DND-41 (cell line): ENCODE results near the gene TMEM74B.

Source experiments
- ATAC-seq: fragments of 200-7000 bp; cut with Tn5 transposase; 3 replicates; pipeline ENCODE4 v1.9.1; 2021; ENCODE audit warnings: low read depth; ENCODE audit not compliant: insufficient read depth
- DNase-seq: peaks from one replicate; pipeline ENCODE4 v3.0.0-alpha.2; 2020
- H2AFZ ChIP-seq: 2 replicates; pipeline ENCODE4 v1.6.0; 2012; ENCODE audit warnings: low read depth, low read length
- H3K27ac ChIP-seq: 2 replicates; pipeline ENCODE4 v1.5.1; 2012; ENCODE audit warnings: low read length, inconsistent platforms
- H3K27me3 ChIP-seq: fragments of 200-600 bp; sonication (generic); 2 replicates; pipeline ENCODE4 v1.6.0; 2012; ENCODE audit warnings: low read length, mild to moderate bottlenecking, inconsistent platforms; ENCODE audit not compliant: insufficient read depth, poor library complexity
- H3K36me3 ChIP-seq: 2 replicates; pipeline ENCODE4 v1.5.1; 2012; ENCODE audit warnings: low read length, inconsistent platforms; ENCODE audit not compliant: insufficient read depth
- H3K4me1 ChIP-seq: 2 replicates; pipeline ENCODE4 v1.5.1; 2012; ENCODE audit warnings: mild to moderate bottlenecking, low read length; ENCODE audit not compliant: insufficient read depth
- H3K4me2 ChIP-seq: 2 replicates; pipeline ENCODE4 v1.6.0; 2012; ENCODE audit warnings: mild to moderate bottlenecking, moderate library complexity, low read length, inconsistent platforms; ENCODE audit not compliant: insufficient read depth
- H3K4me3 ChIP-seq, 2 experiments: fragments of 200-600 bp in 1 of 2; shearing (Covaris generic) in 1 of 2; 2 replicates each; pipeline ENCODE4 v1.5.1; 2012 to 2016; ENCODE audit warnings: inconsistent platforms in 2 of 2, low read length in 2 of 2, mild to moderate bottlenecking in 2 of 2, low read depth in 1 of 2, moderate library complexity in 1 of 2
- H3K79me2 ChIP-seq: 2 replicates; pipeline ENCODE4 v1.6.0; 2012; ENCODE audit warnings: low read length, inconsistent platforms; ENCODE audit not compliant: insufficient read depth
- H3K9ac ChIP-seq: 2 replicates; pipeline ENCODE4 v1.6.0; 2012; ENCODE audit warnings: low read depth, mild to moderate bottlenecking, inconsistent platforms, low read length, moderate library complexity
- H3K9me3 ChIP-seq: 2 replicates; pipeline ENCODE4 v1.5.1; 2012; ENCODE audit warnings: low read length, moderate library complexity, mild to moderate bottlenecking, inconsistent platforms; ENCODE audit not compliant: insufficient read depth, severe bottlenecking
- H4K20me1 ChIP-seq: 2 replicates; pipeline ENCODE4 v1.6.0; 2012; ENCODE audit warnings: low read length; ENCODE audit not compliant: insufficient read depth
- CTCF ChIP-seq: IDR thresholded peaks from 2 replicates; pipeline ENCODE4 v1.5.1; 2012; ENCODE audit warnings: borderline replicate concordance, low read length, moderate library complexity, mild to moderate bottlenecking; ENCODE audit not compliant: poor library complexity, severe bottlenecking; ENCODE audit errors: extremely low read depth
- EZH2 ChIP-seq: IDR thresholded peaks from 3 replicates; pipeline ENCODE4 v1.6.1; 2012; ENCODE audit warnings: borderline replicate concordance, low read depth, mild to moderate bottlenecking, moderate library complexity, low read length, inconsistent platforms; ENCODE audit not compliant: severe bottlenecking

The TMEM74B gene

GRCh38 chr20:1163653-1164052 is 21.1 kb downstream of the TMEM74B start:
- ATAC-seq (no peak), DNase-seq (no peak)
- Histone ChIP-seq H3K4me1 (no peaks in the 10 kb centered on the region), H2AFZ (no peak overlapping the region), H3K4me3 (no peak overlapping the region), H3K4me2 (no peak overlapping the region), H3K9ac (no peak overlapping the region), H3K36me3 (peaks cover 88% of the 10 kb centered on the region), H3K27me3 (no peaks in the 10 kb centered on the region), H4K20me1 (peaks cover 24% of the 10 kb centered on the region), H3K9me3 (no peaks in the 10 kb centered on the region), H3K79me2 (no peaks in the 10 kb centered on the region), H3K27ac (no peak overlapping the region)
- TF ChIP-seq EZH2 (no peak), CTCF (no peak)

GRCh38 chr20:1163105-1163504 is 21.7 kb downstream of the TMEM74B start:
- Histone ChIP-seq H4K20me1 (peaks cover 24% of the 10 kb centered on the region), H3K36me3 (peaks cover 83% of the 10 kb centered on the region), H2AFZ (no peak overlapping the region)

GRCh38 chr20:1160991-1161390 is 23.8 kb downstream of the TMEM74B start:
- Histone ChIP-seq H3K27ac (no peak overlapping the region), H2AFZ (no peak overlapping the region), H3K4me2 (no peak overlapping the region), H3K36me3 (peaks cover 66% of the 10 kb centered on the region), H3K9me3 (no peaks in the 10 kb centered on the region), H3K4me1 (no peaks in the 10 kb centered on the region), H3K79me2 (no peaks in the 10 kb centered on the region), H4K20me1 (peaks cover 24% of the 10 kb centered on the region), H3K4me3 (no peak overlapping the region), H3K9ac (no peak overlapping the region), H3K27me3 (no peaks in the 10 kb centered on the region)
- ATAC-seq: no peak
- TF ChIP-seq CTCF (no peak), EZH2 (no peak)
- DNase-seq: no peak

More at GRCh38 chr20:1163105-1163504, 21.7 kb downstream of the TMEM74B start:
- H3K9ac ChIP-seq: no peak overlapping the region
- ATAC-seq (no peak), DNase-seq (no peak)
- H3K4me1 ChIP-seq: no peaks in the 10 kb centered on the region
- no peak overlapping the region for H3K4me3 ChIP-seq
- no peaks in the 10 kb centered on the region for H3K27me3 ChIP-seq
- no peak overlapping the region for H3K27ac ChIP-seq
- no peak overlapping the region for H3K4me2 ChIP-seq
- TF ChIP-seq EZH2: no peak
- no peak for TF ChIP-seq CTCF
- H3K79me2 ChIP-seq: no peaks in the 10 kb centered on the region
- no peaks in the 10 kb centered on the region for H3K9me3 ChIP-seq

GRCh38 chr20:1160496-1160895 is 24.3 kb downstream of the TMEM74B start:
- Histone ChIP-seq H3K9me3 (no peaks in the 10 kb centered on the region), H4K20me1 (peaks cover 24% of the 10 kb centered on the region), H3K9ac (no peak overlapping the region), H3K27ac (no peak overlapping the region), H2AFZ (no peak overlapping the region), H3K79me2 (no peaks in the 10 kb centered on the region), H3K4me3 (no peak overlapping the region), H3K27me3 (no peaks in the 10 kb centered on the region), H3K4me1 (no peaks in the 10 kb centered on the region), H3K36me3 (peaks cover 66% of the 10 kb centered on the region), H3K4me2 (no peak overlapping the region)
- DNase-seq (no peak), ATAC-seq (no peak)
- no peak for TF ChIP-seq EZH2
- TF ChIP-seq CTCF: no peak
